Measurements from ENCODE around the gene RSPH10B. TPM values are rescaled to one million over a fixed set of nuclear protein-coding genes. Genes with fewer than 3 reads are reported as not detected.
"Not testable (repeated sequence)": the region's sequence is repeated elsewhere in the genome, so short reads cannot be mapped to it uniquely, and the experiment has no call there.

Gene RSPH10B
- total RNA-seq, 1 donor from 2014 or later = 0.11 TPM

- not testable (repeated sequence) for H3K4me1 Mint-ChIP-seq; H3K4me3 Mint-ChIP-seq; H3K36me3 Mint-ChIP-seq; H3K36me3 ChIP-seq; H2AFZ ChIP-seq (replicated peaks); H3K27ac ChIP-seq; H3K9me3 Mint-ChIP-seq; H3K79me2 ChIP-seq (ENCODE audit: low read depth); H3K9me3 ChIP-seq (ENCODE audit: low read depth); H4K20me1 ChIP-seq (ENCODE audit: low read depth); H3K27me3 Mint-ChIP-seq (ENCODE audit: insufficient read depth, low read depth); H3K4me1 ChIP-seq; H3K27me3 ChIP-seq; H3K4me3 ChIP-seq; H3K9ac ChIP-seq; H3K4me2 ChIP-seq; H3F3A ChIP-seq (ENCODE audit: low read depth); H3K27ac Mint-ChIP-seq; DNase-seq (ENCODE audit: low spot score)
Observed at GRCh38 chr7:5904726-5905125, 65.8 kb downstream of the RSPH10B start.

- not testable (repeated sequence) for H3K9ac ChIP-seq; H3K27me3 Mint-ChIP-seq (ENCODE audit: insufficient read depth, low read depth); H3K27me3 ChIP-seq; H2AFZ ChIP-seq (replicated peaks); H3K4me3 ChIP-seq; H3K4me1 Mint-ChIP-seq; H3K9me3 Mint-ChIP-seq; H3K36me3 ChIP-seq; H3K36me3 Mint-ChIP-seq; H3K4me3 Mint-ChIP-seq; H3K27ac ChIP-seq; H3K9me3 ChIP-seq (ENCODE audit: low read depth); H3K4me2 ChIP-seq; H3K79me2 ChIP-seq (ENCODE audit: low read depth); H3F3A ChIP-seq (ENCODE audit: low read depth); H3K4me1 ChIP-seq; DNase-seq (ENCODE audit: low spot score); H4K20me1 ChIP-seq (ENCODE audit: low read depth); H3K27ac Mint-ChIP-seq
Observed at GRCh38 chr7:5903002-5903401, 67.5 kb downstream of the RSPH10B start.

DNA sequence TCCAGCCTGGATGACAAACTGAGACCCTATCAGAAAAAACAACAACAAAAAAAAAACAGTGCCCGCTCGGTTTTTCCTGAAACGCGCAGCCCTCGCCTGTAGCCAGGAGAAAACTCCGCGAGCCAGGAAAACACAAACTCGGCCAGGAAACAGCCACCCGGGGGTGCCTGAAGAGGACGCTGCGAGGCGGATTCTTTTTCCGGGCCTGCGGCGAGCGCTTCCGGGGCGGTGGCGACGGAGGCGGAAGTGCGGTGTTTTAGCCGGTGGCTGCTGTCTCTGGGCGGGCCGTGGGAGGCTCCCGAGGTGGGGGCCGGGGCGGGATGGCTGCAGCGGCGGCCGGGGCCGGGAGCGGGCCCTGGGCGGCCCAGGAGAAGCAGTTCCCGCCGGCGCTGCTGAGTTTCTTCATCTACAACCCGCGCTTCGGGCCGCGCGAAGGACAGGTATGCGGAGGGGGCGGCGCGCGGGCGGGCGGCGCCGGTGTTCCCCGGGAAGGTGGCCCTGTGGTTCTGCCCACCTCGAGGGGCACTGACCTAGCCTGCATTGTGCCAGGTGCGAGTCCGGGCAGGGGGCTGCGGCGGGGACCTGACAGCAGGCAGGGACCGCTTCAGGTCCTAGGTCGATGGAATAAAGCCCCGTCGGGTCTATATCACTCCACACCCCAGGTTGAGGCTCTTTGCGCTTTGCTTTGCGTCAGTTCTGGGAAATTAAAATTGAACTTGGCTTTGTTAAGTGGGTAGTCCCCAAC is 71.8 kb downstream of the RSPH10B start, which contains the start of gene CCZ1:
CCZ1 (plus strand) TSS at position 254 of the 745 bp plus-strand sequence; CDS start at position 321, 67 bp downstream.
- not testable (repeated sequence) for H3K27ac ChIP-seq; H3K27me3 ChIP-seq; H2AFZ ChIP-seq (replicated peaks); H4K20me1 ChIP-seq (ENCODE audit: low read depth); H3K79me2 ChIP-seq (ENCODE audit: low read depth); H3K4me1 ChIP-seq; H3K9me3 ChIP-seq (ENCODE audit: low read depth); H3K9me3 Mint-ChIP-seq; H3K36me3 ChIP-seq; H3K4me1 Mint-ChIP-seq; H3K9ac ChIP-seq; H3F3A ChIP-seq (ENCODE audit: low read depth); H3K36me3 Mint-ChIP-seq; H3K27me3 Mint-ChIP-seq (ENCODE audit: insufficient read depth, low read depth)
- DNase-seq (ENCODE audit: low spot score) = peak; percentile 77
- Mint-ChIP-seq H3K27ac (peak within 1 kb of the TSS; percentile 74), H3K4me3 (peak within 1 kb of the TSS; percentile 87)
- Histone ChIP-seq H3K4me2 (peak within 1 kb of the TSS; percentile 55), H3K4me3 (peak within 1 kb of the TSS; percentile 41)
- peak; percentile 26 for TF ChIP-seq CTCF (IDR thresholded peaks at IDR 0.05)

GRCh38 chr7:5897369-5897919 is 73.0 kb downstream of the RSPH10B start:
- not testable (repeated sequence) for H3K9me3 ChIP-seq (ENCODE audit: low read depth); H3K9me3 Mint-ChIP-seq; H4K20me1 ChIP-seq (ENCODE audit: low read depth); H3K4me3 ChIP-seq; H3K4me1 Mint-ChIP-seq; H3K36me3 Mint-ChIP-seq; H3K27me3 Mint-ChIP-seq (ENCODE audit: insufficient read depth, low read depth); H3K79me2 ChIP-seq (ENCODE audit: low read depth); H3K27ac ChIP-seq; H3K36me3 ChIP-seq; H3F3A ChIP-seq (ENCODE audit: low read depth); H3K4me2 ChIP-seq; H3K27me3 ChIP-seq; H3K9ac ChIP-seq; H2AFZ ChIP-seq (replicated peaks); H3K4me1 ChIP-seq
- peak overlapping the region; percentile 74 for H3K27ac Mint-ChIP-seq
- DNase-seq (ENCODE audit: low spot score) = peak; percentile 35
- peak overlapping the region; percentile 83 for H3K4me3 Mint-ChIP-seq

- Histone ChIP-seq H3K36me3 (no peaks in the 10 kb centered on the region), H3K4me1 (no peaks in the 10 kb centered on the region), H3K9me3 (ENCODE audit: low read depth) (no peaks in the 10 kb centered on the region), H3K4me3 (no peak overlapping the region), H4K20me1 (ENCODE audit: low read depth) (no peaks in the 10 kb centered on the region), H3K79me2 (ENCODE audit: low read depth) (no peaks in the 10 kb centered on the region), H3K9ac (no peak overlapping the region), H3K4me2 (no peak overlapping the region), H2AFZ (replicated peaks) (no peak overlapping the region), H3F3A (ENCODE audit: low read depth) (peaks cover 4% of the 10 kb centered on the region), H3K27me3 (no peaks in the 10 kb centered on the region), H3K27ac (no peak overlapping the region)
- Mint-ChIP-seq H3K9me3 (no peaks in the 10 kb centered on the region), H3K27ac (no peak overlapping the region), H3K27me3 (ENCODE audit: insufficient read depth, low read depth) (peaks cover 6% of the 10 kb centered on the region), H3K36me3 (no peaks in the 10 kb centered on the region), H3K4me1 (peaks cover 3% of the 10 kb centered on the region), H3K4me3 (no peak overlapping the region)
- DNase-seq (ENCODE audit: low spot score) = no peak
- TF ChIP-seq CTCF (IDR thresholded peaks at IDR 0.05) (no peak), EZH2 (IDR thresholded peaks at IDR 0.05) (no peak), EZH2phosphoT487 (IDR thresholded peaks at IDR 0.05) (no peak)
Observed at GRCh38 chr7:5892498-5892897, 78.0 kb downstream of the RSPH10B start.

GRCh38 chr7:5890244-5890643 is 80.2 kb downstream of the RSPH10B start:
- not testable (repeated sequence) for H3K9me3 ChIP-seq (ENCODE audit: low read depth); H3K4me1 ChIP-seq; DNase-seq (ENCODE audit: low spot score); H3K4me3 Mint-ChIP-seq; H3K27me3 ChIP-seq; H3K4me1 Mint-ChIP-seq; H3K79me2 ChIP-seq (ENCODE audit: low read depth); H3K27ac Mint-ChIP-seq; H3K9me3 Mint-ChIP-seq; H3K36me3 ChIP-seq; H3K27me3 Mint-ChIP-seq (ENCODE audit: insufficient read depth, low read depth); H3F3A ChIP-seq (ENCODE audit: low read depth); H4K20me1 ChIP-seq (ENCODE audit: low read depth); H3K4me3 ChIP-seq; H3K36me3 Mint-ChIP-seq; H3K27ac ChIP-seq; H3K4me2 ChIP-seq; H2AFZ ChIP-seq (replicated peaks); H3K9ac ChIP-seq

Data from neural progenitor cell (in vitro differentiated cells).